Measurements from ENCODE around the gene ANKS6.

The ANKS6 gene

GRCh38 chr9:98833090-98833956 lies 37.0 kb upstream of the ANKS6 start:
- Histone ChIP-seq H3K27me3 (ENCODE audit: control insufficient read depth, low read length) (no peaks in the 10 kb centered on the region), H3K9me2 (replicated peaks; ENCODE audit: control insufficient read depth, low read length) (no peaks in the 10 kb centered on the region), H3K4me3 (ENCODE audit: low read length) (no peak overlapping the region), H3K4me2 (ENCODE audit: low read length) (no peak overlapping the region), H3K9me3 (ENCODE audit: control insufficient read depth, insufficient read depth, low read length) (no peaks in the 10 kb centered on the region), H3K36me3 (ENCODE audit: control insufficient read depth, low read length) (no peaks in the 10 kb centered on the region), H4K20me1 (ENCODE audit: control insufficient read depth, insufficient read depth, low read depth, low read length) (no peaks in the 10 kb centered on the region), H3K27ac (ENCODE audit: low read depth, low read length) (no peak overlapping the region), H3K4me1 (ENCODE audit: control insufficient read depth, low read length) (no peaks in the 10 kb centered on the region), H3F3A (ENCODE audit: control insufficient read depth, insufficient read depth) (no peaks in the 10 kb centered on the region), H3K79me2 (ENCODE audit: control insufficient read depth, low read length) (no peaks in the 10 kb centered on the region)
- no peak for TF ChIP-seq EZH2phosphoT487 (IDR thresholded peaks at IDR 0.05; ENCODE audit: borderline replicate concordance, low read length)
- TF ChIP-seq CTCF (IDR thresholded peaks at IDR 0.05; ENCODE audit: low read depth, low read length, poor library complexity, severe bottlenecking), result no peak

DNA sequence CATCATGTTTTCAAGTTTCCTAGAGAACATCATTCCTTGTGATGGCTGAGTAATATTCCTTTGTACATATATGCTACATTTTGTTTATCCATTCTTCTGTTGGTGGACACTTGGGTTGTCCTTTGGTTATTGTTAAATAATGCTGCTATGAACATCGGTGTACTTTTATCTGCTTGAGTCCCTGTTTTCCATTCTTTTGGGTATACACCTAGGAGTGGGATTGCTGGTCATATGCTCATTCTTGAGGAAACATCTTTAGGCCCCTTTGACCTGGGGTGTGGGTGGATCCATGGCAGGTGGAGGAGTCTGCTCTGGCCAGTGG lies 36.4 kb upstream of the ANKS6 start:
- no peaks in the 10 kb centered on the region for H3K9me3 ChIP-seq (ENCODE audit: control insufficient read depth, insufficient read depth, low read length)
- no peaks in the 10 kb centered on the region for H3F3A ChIP-seq (ENCODE audit: control insufficient read depth, insufficient read depth)
- H4K20me1 ChIP-seq (ENCODE audit: control insufficient read depth, insufficient read depth, low read depth, low read length), result no peaks in the 10 kb centered on the region
- no peak overlapping the region for H3K4me2 ChIP-seq (ENCODE audit: low read length)
- TF ChIP-seq EZH2phosphoT487 (IDR thresholded peaks at IDR 0.05; ENCODE audit: borderline replicate concordance, low read length), result no peak
- no peak for TF ChIP-seq CTCF (IDR thresholded peaks at IDR 0.05; ENCODE audit: low read depth, low read length, poor library complexity, severe bottlenecking)
- no peaks in the 10 kb centered on the region for H3K4me1 ChIP-seq (ENCODE audit: control insufficient read depth, low read length)
- no peak overlapping the region for H3K27ac ChIP-seq (ENCODE audit: low read depth, low read length)
- no peaks in the 10 kb centered on the region for H3K27me3 ChIP-seq (ENCODE audit: control insufficient read depth, low read length)
- no peaks in the 10 kb centered on the region for H3K36me3 ChIP-seq (ENCODE audit: control insufficient read depth, low read length)
- no peaks in the 10 kb centered on the region for H3K9me2 ChIP-seq (replicated peaks; ENCODE audit: control insufficient read depth, low read length)
- H3K79me2 ChIP-seq (ENCODE audit: control insufficient read depth, low read length), result no peaks in the 10 kb centered on the region
- no peak overlapping the region for H3K4me3 ChIP-seq (ENCODE audit: low read length)

GRCh38 chr9:98831696-98832095 lies 35.3 kb upstream of the ANKS6 start:
- H3K4me2 ChIP-seq (ENCODE audit: low read length), result no peak overlapping the region
- no peaks in the 10 kb centered on the region for H3K79me2 ChIP-seq (ENCODE audit: control insufficient read depth, low read length)
- H3K4me1 ChIP-seq (ENCODE audit: control insufficient read depth, low read length), result no peaks in the 10 kb centered on the region
- no peak overlapping the region for H3K27ac ChIP-seq (ENCODE audit: low read depth, low read length)
- H3K4me3 ChIP-seq (ENCODE audit: low read length), result no peak overlapping the region
- TF ChIP-seq CTCF (IDR thresholded peaks at IDR 0.05; ENCODE audit: low read depth, low read length, poor library complexity, severe bottlenecking) (no peak), EZH2phosphoT487 (IDR thresholded peaks at IDR 0.05; ENCODE audit: borderline replicate concordance, low read length) (no peak)
- H3K36me3 ChIP-seq (ENCODE audit: control insufficient read depth, low read length), result no peaks in the 10 kb centered on the region
- H3K9me2 ChIP-seq (replicated peaks; ENCODE audit: control insufficient read depth, low read length), result no peaks in the 10 kb centered on the region
- H3F3A ChIP-seq (ENCODE audit: control insufficient read depth, insufficient read depth), result no peaks in the 10 kb centered on the region
- H3K9me3 ChIP-seq (ENCODE audit: control insufficient read depth, insufficient read depth, low read length), result no peaks in the 10 kb centered on the region
- no peaks in the 10 kb centered on the region for H3K27me3 ChIP-seq (ENCODE audit: control insufficient read depth, low read length)
- no peaks in the 10 kb centered on the region for H4K20me1 ChIP-seq (ENCODE audit: control insufficient read depth, insufficient read depth, low read depth, low read length)
